ENCODE results near the gene KRT3.

DNA sequence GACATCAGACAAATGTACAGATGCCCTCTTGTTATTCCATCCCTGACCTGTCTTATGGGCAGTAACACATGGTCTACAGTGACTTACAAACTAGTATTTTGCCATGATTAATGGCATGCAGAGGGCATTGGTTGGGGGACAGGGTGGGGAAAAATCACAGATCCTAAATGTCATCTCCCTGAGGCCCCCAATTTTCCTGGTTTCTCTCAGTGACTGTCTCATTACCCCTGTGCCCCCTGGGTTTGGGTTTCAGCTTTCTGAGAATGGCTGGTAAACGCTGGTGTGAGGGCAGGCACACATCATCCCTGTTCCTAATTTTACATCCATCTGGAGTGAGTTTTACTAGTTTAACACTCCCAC is 28.9 kb downstream of the KRT3 start:
- TF ChIP-seq, protein P1, sequence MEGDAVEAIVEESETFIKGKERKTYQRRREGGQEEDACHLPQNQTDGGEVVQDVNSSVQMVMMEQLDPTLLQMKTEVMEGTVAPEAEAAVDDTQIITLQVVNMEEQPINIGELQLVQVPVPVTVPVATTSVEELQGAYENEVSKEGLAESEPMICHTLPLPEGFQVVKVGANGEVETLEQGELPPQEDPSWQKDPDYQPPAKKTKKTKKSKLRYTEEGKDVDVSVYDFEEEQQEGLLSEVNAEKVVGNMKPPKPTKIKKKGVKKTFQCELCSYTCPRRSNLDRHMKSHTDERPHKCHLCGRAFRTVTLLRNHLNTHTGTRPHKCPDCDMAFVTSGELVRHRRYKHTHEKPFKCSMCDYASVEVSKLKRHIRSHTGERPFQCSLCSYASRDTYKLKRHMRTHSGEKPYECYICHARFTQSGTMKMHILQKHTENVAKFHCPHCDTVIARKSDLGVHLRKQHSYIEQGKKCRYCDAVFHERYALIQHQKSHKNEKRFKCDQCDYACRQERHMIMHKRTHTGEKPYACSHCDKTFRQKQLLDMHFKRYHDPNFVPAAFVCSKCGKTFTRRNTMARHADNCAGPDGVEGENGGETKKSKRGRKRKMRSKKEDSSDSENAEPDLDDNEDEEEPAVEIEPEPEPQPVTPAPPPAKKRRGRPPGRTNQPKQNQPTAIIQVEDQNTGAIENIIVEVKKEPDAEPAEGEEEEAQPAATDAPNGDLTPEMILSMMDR (IDR thresholded peaks at IDR 0.05; ENCODE audit: low read length): no peak
- TF ChIP-seq EZH2phosphoT487 (IDR thresholded peaks at IDR 0.05; ENCODE audit: low read length) (no peak), EZH2 (optimal IDR thresholded peaks at IDR 0.05; ENCODE audit: low read depth, low read length) (no peak)

Data from MM.1S (cell line).